Sciatic nerve (tissue), 2 donors: ENCODE data around the gene TCP10L. TPM values are rescaled to one million over a fixed set of nuclear protein-coding genes. Genes with fewer than 3 reads are reported as not detected.
A peak's percentile ranks its signal among the peaks of the same experiment; 100 is the strongest.
"Not testable (repeated sequence)": the region's sequence is repeated elsewhere in the genome, so short reads cannot be mapped to it uniquely, and the experiment has no call there.

Experiments
- ATAC-seq: fragments of 200-7000 bp; cut with Tn5 transposase; one replicate; pipeline ENCODE4 v1.9.1; 2020; ENCODE audit warnings: mild to moderate bottlenecking, moderate library complexity
- DNase-seq: peaks from one replicate; pipeline ENCODE4 v3.0.0-alpha.2; 2020; ENCODE audit warnings: low spot score
- intact Hi-C: fragments of 100-400 bp; cut with DNase I; formaldehyde crosslinking; loops from one replicate; pipeline ENCODE4 v1.14.2; 2022
- total RNA-seq: library from RNA; stranded (reverse); fragmentation: NEBNext Ultra II Directional; extraction: Animal tissue kit (Norgen Biotek cat#: 25700); gene quantifications from one replicate; pipeline ENCODE4 v1.2.1, GENCODE V29; 2021
- donor health status: DM: no; HTN: no; CAD: no.
- donor health status: DM: no; HTN: no; CAD: no.

The TCP10L gene
- total RNA-seq, 1 donor from 2014 or later: 1.9 TPM

GRCh38 chr21:32533611-32534010 lies 51.7 kb downstream of the TCP10L start:
- intact Hi-C loops: no loop called here
- no peak for ATAC-seq

GRCh38 chr21:32533053-32533452 lies 52.3 kb downstream of the TCP10L start:
- ATAC-seq (no peak), DNase-seq (no peak)
- intact Hi-C loops: no loop called here

More at GRCh38 chr21:32533611-32534010, 51.7 kb downstream of the TCP10L start:
- no peak for DNase-seq

GRCh38 chr21:32532636-32533035 lies 52.7 kb downstream of the TCP10L start:
- DNase-seq: no peak
- no peak for ATAC-seq
- intact Hi-C loops: no loop called here

GRCh38 chr21:32531561-32531960 lies 53.8 kb downstream of the TCP10L start:
- ATAC-seq, DNase-seq, intact Hi-C loops: not testable (repeated sequence)

GRCh38 chr21:32530809-32531208 lies 54.5 kb downstream of the TCP10L start:
- DNase-seq, ATAC-seq, intact Hi-C loops: not testable (repeated sequence)

GRCh38 chr21:32529679-32530078 lies 55.6 kb downstream of the TCP10L start:
- ATAC-seq (no peak), DNase-seq (no peak)
- intact Hi-C loops: no loop called here

GRCh38 chr21:32525282-32525681 lies 60.0 kb downstream of the TCP10L start:
- intact Hi-C loops: no loop called here
- DNase-seq: no peak

GRCh38 chr21:32523988-32524719 lies 61.2 kb downstream of the TCP10L start:
- peak; percentile 38 for ATAC-seq
- intact Hi-C loops: no loop called here
- DNase-seq: no peak

More at GRCh38 chr21:32525282-32525681, 60.0 kb downstream of the TCP10L start:
- ATAC-seq: no peak

Other genes with a start within 250 kb of the TCP10L start
- 30.4 TPM for gene URB1, start 192.5 kb downstream of the TCP10L start, total RNA-seq
- 65.8 TPM for gene EVA1C, start 172.8 kb downstream of the TCP10L start, total RNA-seq
- 27.4 TPM for gene CFAP298, start 26.9 kb upstream of the TCP10L start, total RNA-seq
- 25.2 TPM for gene SYNJ1, start 142.5 kb upstream of the TCP10L start, total RNA-seq
- 54.1 TPM for gene PAXBP1, start 186.2 kb upstream of the TCP10L start, total RNA-seq